Activated CD8-positive, alpha-beta memory T cell treated with anti-CD3 and anti-CD28 coated beads, Interleukin-2, amount 50 U/mL, for 24 hours (primary cell): ENCODE results near the gene ITFG1.
"Not testable (repeated sequence)": the region's sequence is repeated elsewhere in the genome, so short reads cannot be mapped to it uniquely, and the experiment has no call there.

ENCODE experiments used
- DNase-seq: peaks from one replicate; pipeline ENCODE4 v3.0.0-alpha.2; 2020; ENCODE audit errors: extremely low read depth

The ITFG1 gene

GRCh38 chr16:47324309-47324708, 136.6 kb downstream of the ITFG1 start:
- DNase-seq: not testable (repeated sequence)

GRCh38 chr16:47323241-47323640, 137.6 kb downstream of the ITFG1 start:
- DNase-seq: no peak

GRCh38 chr16:47320546-47321310, 140.1 kb downstream of the ITFG1 start:
- DNase-seq: no peak

GRCh38 chr16:47317465-47318240, 143.2 kb downstream of the ITFG1 start:
- no peak for DNase-seq

- no peak for DNase-seq
Measured at GRCh38 chr16:47316442-47317015, 144.3 kb downstream of the ITFG1 start.

GRCh38 chr16:47311738-47312505, 148.9 kb downstream of the ITFG1 start:
- DNase-seq: no peak

GRCh38 chr16:47310792-47311211, 150.1 kb downstream of the ITFG1 start:
- no peak for DNase-seq

- DNase-seq: no peak
Measured at GRCh38 chr16:47309581-47310312, 151.1 kb downstream of the ITFG1 start.

- no peak for DNase-seq
Measured at GRCh38 chr16:47308601-47309000, 152.3 kb downstream of the ITFG1 start.

GRCh38 chr16:47304563-47304962, 156.3 kb downstream of the ITFG1 start:
- no peak for DNase-seq

GRCh38 chr16:47299587-47299986, 161.3 kb downstream of the ITFG1 start:
- DNase-seq: no peak

- DNase-seq: no peak
Measured at GRCh38 chr16:47284999-47285398, 175.9 kb downstream of the ITFG1 start.

- DNase-seq: no peak
Measured at GRCh38 chr16:47278306-47278970, 182.4 kb downstream of the ITFG1 start.

- no peak for DNase-seq
Measured at GRCh38 chr16:47276522-47276921, 184.3 kb downstream of the ITFG1 start.

- DNase-seq: no peak
Measured at GRCh38 chr16:47262938-47263337, 197.9 kb downstream of the ITFG1 start.

- no peak for DNase-seq
Measured at GRCh38 chr16:47260503-47260902, 200.4 kb downstream of the ITFG1 start.

GRCh38 chr16:47258874-47259461, 201.9 kb downstream of the ITFG1 start:
- DNase-seq: no peak

- no peak for DNase-seq
Measured at GRCh38 chr16:47254756-47255155, 206.1 kb downstream of the ITFG1 start.

- no peak for DNase-seq
Measured at GRCh38 chr16:47250983-47251382, 209.9 kb downstream of the ITFG1 start.

- no peak for DNase-seq
Measured at GRCh38 chr16:47247690-47248089, 213.2 kb downstream of the ITFG1 start.
